Endothelial cell (in vitro differentiated cells): ENCODE results near the gene TMEM231. TPM values are rescaled to one million over a fixed set of nuclear protein-coding genes. Genes with fewer than 3 reads are reported as not detected.

Source experiments
- DNase-seq: peaks from one replicate; pipeline ENCODE4 v3.0.0; 2021; ENCODE audit warnings: low spot score
- H3K27ac Mint-ChIP-seq: one replicate; pipeline ENCODE4 v1.8.0; 2021; ENCODE audit warnings: mixed read lengths, inconsistent platforms; ENCODE audit not compliant: unreplicated experiment
- H3K27me3 Mint-ChIP-seq: one replicate; pipeline ENCODE4 v1.8.0; 2021; ENCODE audit warnings: mild to moderate bottlenecking, moderate library complexity, mixed read lengths, inconsistent platforms; ENCODE audit not compliant: unreplicated experiment
- H3K36me3 Mint-ChIP-seq: one replicate; pipeline ENCODE4 v1.8.0; 2021; ENCODE audit warnings: mild to moderate bottlenecking, low read depth, mixed read lengths, inconsistent platforms; ENCODE audit not compliant: unreplicated experiment
- H3K4me1 Mint-ChIP-seq: one replicate; pipeline ENCODE4 v1.8.0; 2021; ENCODE audit warnings: mild to moderate bottlenecking, mixed read lengths, inconsistent platforms; ENCODE audit not compliant: unreplicated experiment
- H3K4me3 Mint-ChIP-seq: one replicate; pipeline ENCODE4 v1.8.0; 2021; ENCODE audit warnings: mild to moderate bottlenecking, mixed read lengths, inconsistent platforms; ENCODE audit not compliant: unreplicated experiment
- H3K9me3 Mint-ChIP-seq: one replicate; pipeline ENCODE4 v1.8.0; 2021; ENCODE audit warnings: mixed read lengths, inconsistent platforms; ENCODE audit not compliant: unreplicated experiment
- CTCF ChIP-seq: fragments of 200-600 bp; sonication (generic); IDR thresholded peaks from one replicate; pipeline ENCODE4 v1.5.0; 2021; ENCODE audit warnings: antibody characterized with exemption; ENCODE audit not compliant: unreplicated experiment
- total RNA-seq: library from RNA; stranded (reverse); fragmentation: NEBNext Ultra II Directional; extraction: Animal tissue kit (Norgen Biotek cat#: 25700); gene quantifications from one replicate; pipeline ENCODE4 v1.2.1, GENCODE V29; 2021; ENCODE audit not compliant: unreplicated experiment

TMEM231 gene
- total RNA-seq, 1 donor from 2014 or later: 14.5 TPM

- Mint-ChIP-seq H3K27me3 (peaks cover 3% of the 10 kb centered on the region), H3K36me3 (peaks cover 43% of the 10 kb centered on the region), H3K4me3 (no peak overlapping the region), H3K4me1 (no peaks in the 10 kb centered on the region), H3K27ac (no peak overlapping the region), H3K9me3 (no peaks in the 10 kb centered on the region)
- no peak for DNase-seq
- TF ChIP-seq CTCF: no peak
Measured at GRCh38 chr16:75584108-75584507, 28.1 kb upstream of the TMEM231 start.

- no peak for TF ChIP-seq CTCF
- no peak for DNase-seq
- Mint-ChIP-seq H3K36me3 (peaks cover 40% of the 10 kb centered on the region), H3K4me1 (peaks cover 8% of the 10 kb centered on the region), H3K4me3 (no peak overlapping the region), H3K27ac (no peak overlapping the region), H3K9me3 (no peaks in the 10 kb centered on the region), H3K27me3 (no peaks in the 10 kb centered on the region)
Measured at GRCh38 chr16:75579281-75579834, 23.3 kb upstream of the TMEM231 start.

GRCh38 chr16:75578725-75579124 lies 22.7 kb upstream of the TMEM231 start:
- no peak for TF ChIP-seq CTCF
- H3K27me3 Mint-ChIP-seq: no peaks in the 10 kb centered on the region
- no peak for DNase-seq
- H3K4me1 Mint-ChIP-seq: peaks cover 13% of the 10 kb centered on the region
- peaks cover 43% of the 10 kb centered on the region for H3K36me3 Mint-ChIP-seq
- no peaks in the 10 kb centered on the region for H3K9me3 Mint-ChIP-seq
- no peak overlapping the region for H3K4me3 Mint-ChIP-seq
- H3K27ac Mint-ChIP-seq: peak overlapping the region; percentile 36

- peaks cover 48% of the 10 kb centered on the region for H3K36me3 Mint-ChIP-seq
Measured at GRCh38 chr16:75578212-75578611, 22.2 kb upstream of the TMEM231 start.

More at GRCh38 chr16:75578212-75578611, 22.2 kb upstream of the TMEM231 start:
- H3K9me3 Mint-ChIP-seq: no peaks in the 10 kb centered on the region
- no peak for DNase-seq
- peaks cover 16% of the 10 kb centered on the region for H3K4me1 Mint-ChIP-seq
- no peaks in the 10 kb centered on the region for H3K27me3 Mint-ChIP-seq
- no peak overlapping the region for H3K27ac Mint-ChIP-seq
- H3K4me3 Mint-ChIP-seq: no peak overlapping the region
- no peak for TF ChIP-seq CTCF
